HCT116 (cell line): ENCODE data around the gene CDC14A.

Experiments used
- ATF3 ChIP-seq: IDR thresholded peaks from 2 replicates; pipeline ENCODE4 v1.6.1; 2012
- CBX3 ChIP-seq: IDR thresholded peaks from 2 replicates; pipeline ENCODE4 v1.6.1; 2012; ENCODE audit warnings: low read depth
- CTCF ChIP-seq, 3 experiments: fragments of 200-600 bp in 1 of 3; sonication (generic) in 1 of 3; IDR thresholded peaks in 2 of 3; conservative IDR thresholded peaks in 1 of 3; 2 replicates each; pipeline ENCODE4 v1.5.1; 2012 to 2017; ENCODE audit warnings: low read depth in 2 of 3, low read length in 2 of 3, antibody characterized with exemption in 1 of 3, borderline replicate concordance in 1 of 3, control low read depth in 1 of 3, mild to moderate bottlenecking in 1 of 3, mixed read lengths in 1 of 3, mixed run types in 1 of 3, moderate library complexity in 1 of 3; ENCODE audit not compliant: insufficient read depth in 1 of 3
- EZH2 ChIP-seq: fragments of 200-600 bp; sonication (generic); IDR thresholded peaks from 2 replicates; pipeline ENCODE4 v1.6.1; 2017; ENCODE audit warnings: antibody characterized with exemption, mixed run types
- JUND ChIP-seq: IDR thresholded peaks from 2 replicates; pipeline ENCODE4 v1.6.1; 2012
- YY1 ChIP-seq: IDR thresholded peaks from 2 replicates; pipeline ENCODE4 v1.6.1; 2011; ENCODE audit warnings: low read length, low read depth, moderate library complexity, mild to moderate bottlenecking; ENCODE audit not compliant: insufficient replicate concordance; ENCODE audit errors: extremely low read depth

DNA sequence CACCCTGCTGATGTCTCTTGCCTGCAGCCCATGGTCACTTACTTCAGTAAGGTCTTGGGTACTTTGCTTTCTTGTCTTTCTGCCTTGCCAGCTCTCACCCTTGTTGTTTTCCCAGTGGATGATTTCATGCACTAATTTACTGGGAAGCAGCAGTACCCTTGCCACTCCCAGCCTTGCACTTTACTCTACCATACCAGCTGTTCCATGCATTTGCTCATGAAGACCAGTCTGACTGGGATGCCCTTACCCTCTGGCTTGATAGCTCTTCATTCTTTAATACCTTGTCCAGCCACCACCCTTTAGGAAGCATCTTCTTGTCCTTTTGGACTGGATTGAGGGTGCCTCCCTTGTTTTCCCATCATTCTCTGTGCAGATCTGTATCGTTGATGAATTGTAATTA lies 28.3 kb downstream of the CDC14A start:
- TF ChIP-seq CTCF (IDR thresholded peaks at IDR 0.05 in 2 of 3, conservative IDR thresholded peaks at IDR 0.05 in 1 of 3; ENCODE audit: borderline replicate concordance in 1 of 3, insufficient read depth in 1 of 3, low read depth in 2 of 3, low read length in 2 of 3) (no peak), ATF3 (no peak), EZH2 (no peak), YY1 (no peak), CBX3 (no peak), JUND (no peak)
